ENCODE results near the gene AHDC1. TPM values are rescaled to one million over a fixed set of nuclear protein-coding genes. Genes with fewer than 3 reads are reported as not detected.
A peak's percentile ranks its signal among the peaks of the same experiment; 100 is the strongest.

The AHDC1 gene
- total RNA-seq, 1 donor from 2014 or later = 205 TPM

DNA sequence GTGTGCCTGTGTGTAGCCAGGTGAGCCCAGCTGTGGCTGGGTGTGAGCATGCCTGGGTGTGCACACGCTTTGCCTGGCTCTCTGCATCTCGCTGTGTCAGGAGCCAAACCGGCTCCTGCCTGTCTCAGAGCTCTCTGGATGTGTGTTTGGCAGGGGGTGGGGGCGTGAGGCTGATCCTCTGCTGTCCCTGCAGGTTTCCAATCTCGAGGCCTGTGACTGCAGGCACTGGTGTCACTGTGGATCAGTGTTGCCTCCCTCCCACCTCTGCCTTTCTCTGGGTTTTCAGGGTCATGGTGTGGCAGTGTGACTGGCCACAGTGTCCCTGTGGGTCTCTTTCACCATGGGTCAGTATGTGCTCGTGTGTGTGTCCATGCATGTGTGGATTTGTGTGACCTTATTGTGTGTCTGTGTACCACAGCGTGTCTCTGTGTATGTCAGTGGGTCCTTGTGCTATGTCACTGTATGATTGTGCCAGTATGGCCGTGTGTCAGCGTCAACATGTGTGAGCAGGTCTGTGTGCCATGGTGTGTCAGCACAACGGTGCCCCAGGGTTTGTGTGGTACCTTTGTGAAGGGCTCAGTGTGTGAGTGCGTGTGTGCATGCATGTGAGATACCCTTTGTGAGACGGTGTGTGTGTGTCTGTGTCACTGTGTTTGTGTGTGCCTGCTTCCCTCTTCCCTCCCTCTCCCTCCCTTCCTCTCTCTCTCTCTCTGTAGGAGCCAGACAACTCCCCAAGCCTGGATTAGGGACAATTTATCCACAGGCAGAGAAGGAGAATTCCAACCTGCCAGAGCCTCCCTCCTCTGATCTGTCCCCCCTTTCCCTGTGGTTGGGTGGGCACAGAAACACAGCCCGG, 43.4 kb downstream of the AHDC1 start:
- Histone ChIP-seq H3K27me3 (no peaks in the 10 kb centered on the region), H3K36me3 (peaks cover 9 to 11% of the 10 kb centered on the region in 2 donors), H3K4me1 (peaks cover 57 to 75% of the 10 kb centered on the region in 2 donors), H3K4me3 (no peak overlapping the region), H3K27ac (peak overlapping the region; percentile 94 to 96), H3K9me3 (no peaks in the 10 kb centered on the region)
- intact Hi-C loops (cut with DNase I) = no loop called here
- no peak for DNase-seq (ENCODE audit: low spot score in 2 of 2)
- TF ChIP-seq, protein P1, sequence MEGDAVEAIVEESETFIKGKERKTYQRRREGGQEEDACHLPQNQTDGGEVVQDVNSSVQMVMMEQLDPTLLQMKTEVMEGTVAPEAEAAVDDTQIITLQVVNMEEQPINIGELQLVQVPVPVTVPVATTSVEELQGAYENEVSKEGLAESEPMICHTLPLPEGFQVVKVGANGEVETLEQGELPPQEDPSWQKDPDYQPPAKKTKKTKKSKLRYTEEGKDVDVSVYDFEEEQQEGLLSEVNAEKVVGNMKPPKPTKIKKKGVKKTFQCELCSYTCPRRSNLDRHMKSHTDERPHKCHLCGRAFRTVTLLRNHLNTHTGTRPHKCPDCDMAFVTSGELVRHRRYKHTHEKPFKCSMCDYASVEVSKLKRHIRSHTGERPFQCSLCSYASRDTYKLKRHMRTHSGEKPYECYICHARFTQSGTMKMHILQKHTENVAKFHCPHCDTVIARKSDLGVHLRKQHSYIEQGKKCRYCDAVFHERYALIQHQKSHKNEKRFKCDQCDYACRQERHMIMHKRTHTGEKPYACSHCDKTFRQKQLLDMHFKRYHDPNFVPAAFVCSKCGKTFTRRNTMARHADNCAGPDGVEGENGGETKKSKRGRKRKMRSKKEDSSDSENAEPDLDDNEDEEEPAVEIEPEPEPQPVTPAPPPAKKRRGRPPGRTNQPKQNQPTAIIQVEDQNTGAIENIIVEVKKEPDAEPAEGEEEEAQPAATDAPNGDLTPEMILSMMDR (IDR thresholded peaks at IDR 0.05) = no peak

- Histone ChIP-seq H3K36me3 (peaks cover 9 to 11% of the 10 kb centered on the region in 2 donors), H3K4me1 (peaks cover 56 to 75% of the 10 kb centered on the region in 2 donors), H3K4me3 (no peak overlapping the region), H3K27ac (peak overlapping the region; percentile 94 to 96), H3K27me3 (no peaks in the 10 kb centered on the region), H3K9me3 (no peaks in the 10 kb centered on the region)
- intact Hi-C loops (cut with DNase I) = loop anchor here (5.0 kb wide), 1 partner anchor 132 kb away; no protein-coding TSS in a partner anchor
- TF ChIP-seq, protein P1 (IDR thresholded peaks at IDR 0.05) = no peak
- DNase-seq (ENCODE audit: low spot score in 2 of 2) = no peak
Measured at GRCh38 chr1:27559466-27560030, 44.4 kb downstream of the AHDC1 start.

GRCh38 chr1:27557596-27558340, 46.2 kb downstream of the AHDC1 start:
- H3K27ac ChIP-seq = peak overlapping the region; percentile 61 to 69
- peaks cover 13 to 14% of the 10 kb centered on the region in 2 donors for H3K36me3 ChIP-seq
- H3K9me3 ChIP-seq = no peaks in the 10 kb centered on the region
- intact Hi-C loops (cut with DNase I) = loop anchor here (1.0 to 5.0 kb wide), 7 partner anchors 11 to 191 kb away; partner anchors contain the start of genes AHDC1 and MAP3K6
- no peaks in the 10 kb centered on the region for H3K27me3 ChIP-seq
- no peak overlapping the region for H3K4me3 ChIP-seq
- DNase-seq (ENCODE audit: low spot score in 2 of 2) = no peak
- TF ChIP-seq, protein P1 (IDR thresholded peaks at IDR 0.05) = no peak
- peaks cover 44 to 69% of the 10 kb centered on the region in 2 donors for H3K4me1 ChIP-seq

- TF ChIP-seq, protein P1 (IDR thresholded peaks at IDR 0.05) = peak; percentile 90 to 98 (median 93)
- H3K27ac ChIP-seq = peak overlapping the region; percentile 89 to 95
- peak overlapping the region in 1 of 2 donors; percentile 51 for H3K4me3 ChIP-seq
- DNase-seq (ENCODE audit: low spot score in 2 of 2) = peak; percentile 85 to 98
- peaks cover 37 to 61% of the 10 kb centered on the region in 2 donors for H3K4me1 ChIP-seq
- intact Hi-C loops (cut with DNase I) = loop anchor here (1.0 to 5.0 kb wide), 7 partner anchors 11 to 191 kb away; partner anchors contain the start of genes AHDC1 and MAP3K6
- H3K9me3 ChIP-seq = no peaks in the 10 kb centered on the region
- H3K27me3 ChIP-seq = no peaks in the 10 kb centered on the region
- peaks cover 19 to 21% of the 10 kb centered on the region in 2 donors for H3K36me3 ChIP-seq
Measured at GRCh38 chr1:27556781-27557595, 47.0 kb downstream of the AHDC1 start.

DNA sequence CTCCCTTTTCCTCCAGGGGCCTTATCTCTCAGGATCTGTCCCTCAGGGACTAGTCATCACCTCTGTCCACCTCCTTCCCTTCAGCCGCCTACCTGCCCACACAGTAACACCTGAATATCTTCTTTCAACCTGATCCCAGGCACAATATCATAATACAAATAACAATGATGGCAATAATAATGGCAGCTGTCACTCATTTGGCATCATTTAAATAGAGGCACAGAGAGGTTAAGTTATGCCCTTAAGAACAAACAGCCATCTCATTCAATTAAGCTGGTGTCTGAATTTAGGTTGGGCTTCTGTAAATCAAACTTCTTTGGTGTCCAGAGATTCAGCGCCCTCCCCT, 47.5 kb downstream of the AHDC1 start:
- intact Hi-C loops (cut with DNase I) = loop anchor here (2.0 to 5.0 kb wide), 2 partner anchors 106 to 129 kb away; no protein-coding TSS in a partner anchor
- TF ChIP-seq, protein P1 (IDR thresholded peaks at IDR 0.05) = no peak
- Histone ChIP-seq H3K4me1 (peaks cover 32 to 57% of the 10 kb centered on the region in 2 donors), H3K9me3 (no peaks in the 10 kb centered on the region), H3K36me3 (peaks cover 24 to 27% of the 10 kb centered on the region in 2 donors), H3K27me3 (no peaks in the 10 kb centered on the region), H3K4me3 (no peak overlapping the region), H3K27ac (peak overlapping the region; percentile 89 to 95)
- DNase-seq (ENCODE audit: low spot score in 2 of 2) = no peak
